Body of pancreas (tissue), 4 donors: Measurements from ENCODE around the gene PRR14L.

Experiments used
- POLR2A ChIP-seq, 3 donors: fragments of 450-650 bp; IDR thresholded peaks; one replicate each; pipeline ENCODE4 v1.6.1; 2016; ENCODE audit warnings: antibody characterized with exemption in 3 of 3, mild to moderate bottlenecking in 2 of 3
- TF ChIP-seq, protein P1 (sequence below), 7 experiments: fragments of 450-650 bp in 4 of 7; fragments of 200-600 bp in 3 of 7; sonication (generic) in 3 of 7; IDR thresholded peaks; one replicate each; pipeline ENCODE4 v1.5.1; 2016 to 2019; ENCODE audit warnings: antibody characterized with exemption in 7 of 7

- TF ChIP-seq, protein P1, sequence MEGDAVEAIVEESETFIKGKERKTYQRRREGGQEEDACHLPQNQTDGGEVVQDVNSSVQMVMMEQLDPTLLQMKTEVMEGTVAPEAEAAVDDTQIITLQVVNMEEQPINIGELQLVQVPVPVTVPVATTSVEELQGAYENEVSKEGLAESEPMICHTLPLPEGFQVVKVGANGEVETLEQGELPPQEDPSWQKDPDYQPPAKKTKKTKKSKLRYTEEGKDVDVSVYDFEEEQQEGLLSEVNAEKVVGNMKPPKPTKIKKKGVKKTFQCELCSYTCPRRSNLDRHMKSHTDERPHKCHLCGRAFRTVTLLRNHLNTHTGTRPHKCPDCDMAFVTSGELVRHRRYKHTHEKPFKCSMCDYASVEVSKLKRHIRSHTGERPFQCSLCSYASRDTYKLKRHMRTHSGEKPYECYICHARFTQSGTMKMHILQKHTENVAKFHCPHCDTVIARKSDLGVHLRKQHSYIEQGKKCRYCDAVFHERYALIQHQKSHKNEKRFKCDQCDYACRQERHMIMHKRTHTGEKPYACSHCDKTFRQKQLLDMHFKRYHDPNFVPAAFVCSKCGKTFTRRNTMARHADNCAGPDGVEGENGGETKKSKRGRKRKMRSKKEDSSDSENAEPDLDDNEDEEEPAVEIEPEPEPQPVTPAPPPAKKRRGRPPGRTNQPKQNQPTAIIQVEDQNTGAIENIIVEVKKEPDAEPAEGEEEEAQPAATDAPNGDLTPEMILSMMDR (IDR thresholded peaks at IDR 0.05): no peak
- TF ChIP-seq POLR2A (IDR thresholded peaks at IDR 0.05): no peak
Observed at GRCh38 chr22:31654408-31654807, 95.5 kb downstream of the PRR14L start.
